ENCODE measurements around the gene SPON1.
A peak's percentile ranks its signal among the peaks of the same experiment; 100 is the strongest.

Gene SPON1

GRCh38 chr11:14045417-14045816 is 82.9 kb downstream of the SPON1 start:
- DNase-seq (ENCODE audit: low read depth in 2 of 2), result no peak
- no peak for TF ChIP-seq CTCF (IDR thresholded peaks at IDR 0.05; ENCODE audit: low read depth, low read length)
- H3K4me3 ChIP-seq (replicated peaks in 1 of 2; ENCODE audit: low read depth in 2 of 2, low read length in 2 of 2), result no peak overlapping the region

- no peak for TF ChIP-seq CTCF (IDR thresholded peaks at IDR 0.05; ENCODE audit: low read depth, low read length)
- H3K4me3 ChIP-seq (replicated peaks in 1 of 2; ENCODE audit: low read depth in 2 of 2, low read length in 2 of 2), result no peak overlapping the region
- DNase-seq (ENCODE audit: low read depth in 2 of 2), result no peak
These were observed 89.7 kb downstream of the SPON1 start for GRCh38 chr11:14052198-14052597.

- no peak overlapping the region for H3K4me3 ChIP-seq (replicated peaks in 1 of 2; ENCODE audit: low read depth in 2 of 2, low read length in 2 of 2)
- TF ChIP-seq CTCF (IDR thresholded peaks at IDR 0.05; ENCODE audit: low read depth, low read length), result no peak
- DNase-seq (ENCODE audit: low read depth in 2 of 2), result peak in 1 of 2 donors; percentile 44
These were observed 91.9 kb downstream of the SPON1 start for GRCh38 chr11:14054116-14055107.

- no peak for TF ChIP-seq CTCF (IDR thresholded peaks at IDR 0.05; ENCODE audit: low read depth, low read length)
- no peak for DNase-seq (ENCODE audit: low read depth in 2 of 2)
- H3K4me3 ChIP-seq (replicated peaks in 1 of 2; ENCODE audit: low read depth in 2 of 2, low read length in 2 of 2), result no peak overlapping the region
These were observed 93.4 kb downstream of the SPON1 start for GRCh38 chr11:14055936-14056335.

- no peak for TF ChIP-seq CTCF (IDR thresholded peaks at IDR 0.05; ENCODE audit: low read depth, low read length)
- no peak overlapping the region for H3K4me3 ChIP-seq (replicated peaks in 1 of 2; ENCODE audit: low read depth in 2 of 2, low read length in 2 of 2)
- no peak for DNase-seq (ENCODE audit: low read depth in 2 of 2)
These were observed 95.5 kb downstream of the SPON1 start for GRCh38 chr11:14058061-14058460.

- no peak overlapping the region for H3K4me3 ChIP-seq (replicated peaks in 1 of 2; ENCODE audit: low read depth in 2 of 2, low read length in 2 of 2)
- no peak for TF ChIP-seq CTCF (IDR thresholded peaks at IDR 0.05; ENCODE audit: low read depth, low read length)
- peak in 1 of 2 donors; percentile 18 for DNase-seq (ENCODE audit: low read depth in 2 of 2)
These were observed 97.0 kb downstream of the SPON1 start for GRCh38 chr11:14059491-14059890.

All from cardiac fibroblast (primary cell).